Fibroblast of skin of scalp (primary cell): ENCODE measurements around the gene ADD2.
"Not testable (repeated sequence)": the region's sequence is repeated elsewhere in the genome, so short reads cannot be mapped to it uniquely, and the experiment has no call there.

Experiments used
- DNase-seq: peaks from one replicate; pipeline ENCODE4 v3.0.0-alpha.2; 2013

ADD2 gene

GRCh38 chr2:70632388-70632787, 135.6 kb downstream of the ADD2 start:
- no peak for DNase-seq

- no peak for DNase-seq
Measured at GRCh38 chr2:70630761-70631160, 137.2 kb downstream of the ADD2 start.

- peak; percentile 4 for DNase-seq
Measured at GRCh38 chr2:70627211-70627898, 140.6 kb downstream of the ADD2 start.

GRCh38 chr2:70626254-70626990, 141.6 kb downstream of the ADD2 start:
- DNase-seq: no peak

GRCh38 chr2:70621536-70621935, 146.5 kb downstream of the ADD2 start:
- DNase-seq: not testable (repeated sequence)

- no peak for DNase-seq
Measured at GRCh38 chr2:70620020-70620419, 148.0 kb downstream of the ADD2 start.

- no peak for DNase-seq
Measured at GRCh38 chr2:70619167-70619566, 148.8 kb downstream of the ADD2 start.

GRCh38 chr2:70616168-70616694, 151.8 kb downstream of the ADD2 start:
- DNase-seq: no peak

- no peak for DNase-seq
Measured at GRCh38 chr2:70615222-70615621, 152.8 kb downstream of the ADD2 start.

GRCh38 chr2:70613521-70613920, 154.5 kb downstream of the ADD2 start:
- DNase-seq: no peak

GRCh38 chr2:70612574-70612973, 155.4 kb downstream of the ADD2 start:
- no peak for DNase-seq

- DNase-seq: no peak
Measured at GRCh38 chr2:70608373-70608772, 159.6 kb downstream of the ADD2 start.

GRCh38 chr2:70607121-70607561, 160.9 kb downstream of the ADD2 start:
- DNase-seq: no peak
